ENCODE results near the gene CCN5.

CCN5 gene

GRCh38 chr20:44690781-44691423 is 24.3 kb upstream of the CCN5 start:
- H3K36me3 ChIP-seq (replicated peaks; ENCODE audit: low read depth, low read length) = no peaks in the 10 kb centered on the region
- no peak for TF ChIP-seq EZH2phosphoT487 (IDR thresholded peaks at IDR 0.05; ENCODE audit: low read depth)
- no peak for TF ChIP-seq CTCF (IDR thresholded peaks at IDR 0.05; ENCODE audit: low read depth, low read length)
- peaks cover 8% of the 10 kb centered on the region for H3K4me1 ChIP-seq (ENCODE audit: low read length)
- H4K20me1 ChIP-seq (ENCODE audit: insufficient read depth, low read length) = no peaks in the 10 kb centered on the region
- H2AFZ ChIP-seq (ENCODE audit: low read depth, low read length) = no peak overlapping the region
- no peak overlapping the region for H3K4me2 ChIP-seq (ENCODE audit: low read length)
- H3K27me3 ChIP-seq (ENCODE audit: low read depth, low read length) = peaks cover 30% of the 10 kb centered on the region
- H3K4me3 ChIP-seq (ENCODE audit: low read length) = no peak overlapping the region
- peaks cover 9% of the 10 kb centered on the region; the same call in 1 of the 2 replicates for H3K9me3 ChIP-seq (ENCODE audit: insufficient read depth, low read length)
- no peak overlapping the region for H3K9ac ChIP-seq (ENCODE audit: low read length)
- no peak overlapping the region for H3K27ac ChIP-seq (ENCODE audit: low read length)
- no peaks in the 10 kb centered on the region for H3K79me2 ChIP-seq (ENCODE audit: low read length)

- Histone ChIP-seq H3K4me3 (ENCODE audit: low read length) (no peak overlapping the region), H3K79me2 (ENCODE audit: low read length) (no peaks in the 10 kb centered on the region), H3K27ac (ENCODE audit: low read length) (no peak overlapping the region), H3K27me3 (ENCODE audit: low read depth, low read length) (peaks cover 30% of the 10 kb centered on the region), H4K20me1 (ENCODE audit: insufficient read depth, low read length) (no peaks in the 10 kb centered on the region), H3K9me3 (ENCODE audit: insufficient read depth, low read length) (peaks cover 9% of the 10 kb centered on the region; the same call in 1 of the 2 replicates), H3K9ac (ENCODE audit: low read length) (no peak overlapping the region), H2AFZ (ENCODE audit: low read depth, low read length) (no peak overlapping the region), H3K4me1 (ENCODE audit: low read length) (peaks cover 8% of the 10 kb centered on the region), H3K4me2 (ENCODE audit: low read length) (no peak overlapping the region), H3K36me3 (replicated peaks; ENCODE audit: low read depth, low read length) (no peaks in the 10 kb centered on the region)
- TF ChIP-seq CTCF (IDR thresholded peaks at IDR 0.05; ENCODE audit: low read depth, low read length) (no peak), EZH2phosphoT487 (IDR thresholded peaks at IDR 0.05; ENCODE audit: low read depth) (no peak)
Measured at GRCh38 chr20:44691424-44692423, 23.4 kb upstream of the CCN5 start.

GRCh38 chr20:44692932-44693480 is 22.2 kb upstream of the CCN5 start:
- H3K4me2 ChIP-seq (ENCODE audit: low read length) = no peak overlapping the region

More at GRCh38 chr20:44692932-44693480, 22.2 kb upstream of the CCN5 start:
- Histone ChIP-seq H4K20me1 (ENCODE audit: insufficient read depth, low read length) (no peaks in the 10 kb centered on the region), H3K4me3 (ENCODE audit: low read length) (no peak overlapping the region), H3K4me1 (ENCODE audit: low read length) (peaks cover 12% of the 10 kb centered on the region), H3K9me3 (ENCODE audit: insufficient read depth, low read length) (peaks cover 4% of the 10 kb centered on the region; the same call in 1 of the 2 replicates), H3K27me3 (ENCODE audit: low read depth, low read length) (peaks cover 18% of the 10 kb centered on the region), H3K9ac (ENCODE audit: low read length) (no peak overlapping the region), H2AFZ (ENCODE audit: low read depth, low read length) (no peak overlapping the region), H3K27ac (ENCODE audit: low read length) (no peak overlapping the region), H3K79me2 (ENCODE audit: low read length) (no peaks in the 10 kb centered on the region), H3K36me3 (replicated peaks; ENCODE audit: low read depth, low read length) (no peaks in the 10 kb centered on the region)
- TF ChIP-seq CTCF (IDR thresholded peaks at IDR 0.05; ENCODE audit: low read depth, low read length) = no peak
- TF ChIP-seq EZH2phosphoT487 (IDR thresholded peaks at IDR 0.05; ENCODE audit: low read depth) = no peak

Data from OCI-LY3 (cell line).